Prostate gland (tissue), 2 donors: ENCODE measurements around the gene ADAT3. TPM values are rescaled to one million over a fixed set of nuclear protein-coding genes. Genes with fewer than 3 reads are reported as not detected.

ENCODE experiments used
- DNase-seq: peaks from one replicate; pipeline ENCODE4 v3.0.0-alpha.2; 2019; ENCODE audit warnings: low spot score
- H3K27ac ChIP-seq, 2 donors: fragments of 200-600 bp; sonication (generic); 2 replicates each; pipeline ENCODE4 v1.5.1; 2017 to 2019
- H3K27me3 ChIP-seq: fragments of 200-600 bp; sonication (generic); replicated peaks from 2 replicates; pipeline ENCODE4 v1.5.1; 2019; ENCODE audit not compliant: insufficient read depth
- H3K36me3 ChIP-seq, 2 donors: fragments of 200-600 bp; sonication (generic); 1 replicate in 1 of 2; 2 replicates in 1 of 2; pipeline versions ENCODE4 v1.5.1 to v1.8.1; 2017 to 2019
- H3K4me1 ChIP-seq: fragments of 200-600 bp; sonication (generic); replicated peaks from 2 replicates; pipeline ENCODE4 v1.5.1; 2019
- H3K4me3 ChIP-seq, 2 donors: fragments of 200-600 bp; sonication (generic); 2 replicates each; pipeline ENCODE4 v1.5.1; 2017 to 2019
- H3K9me3 ChIP-seq: fragments of 200-600 bp; sonication (generic); 2 replicates; pipeline ENCODE4 v1.5.1; 2017
- CTCF ChIP-seq, 4 experiments: fragments of 200-600 bp in 2 of 4; fragments of 450-650 bp in 2 of 4; sonication (generic) in 2 of 4; IDR thresholded peaks; 1 replicate in 3 of 4; 2 replicates in 1 of 4; pipeline ENCODE4 v1.5.1; 2016 to 2019; ENCODE audit warnings: antibody characterized with exemption in 4 of 4, mild to moderate bottlenecking in 2 of 4, moderate library complexity in 2 of 4
- POLR2A ChIP-seq: fragments of 450-650 bp; IDR thresholded peaks from one replicate; pipeline ENCODE4 v1.6.1; 2016; ENCODE audit warnings: antibody characterized with exemption, mild to moderate bottlenecking
- POLR2AphosphoS5 ChIP-seq: sonication (generic); formaldehyde crosslinking; IDR thresholded peaks from one replicate; pipeline ENCODE4 v1.6.1; 2017; ENCODE audit warnings: antibody characterized with exemption
- WGBS: methylation state at CpG from one replicate; pipeline ENCODE4 v1.1.5; 2018; 5-methylcytosine and 5-hydroxymethylcytosine counted together
- intact Hi-C: fragments of 100-400 bp; cut with DNase I; formaldehyde crosslinking; loops from one replicate; pipeline ENCODE4 v1.14.2; 2022
- total RNA-seq, 2 donors: library from RNA; depleted of rRNA; stranded (reverse); fragments of >200 nt; gene quantifications; one replicate each; pipeline ENCODE4 v1.1.0, GENCODE V29; 2016

ADAT3 gene
- total RNA-seq, 2 donors from 2014 or later, result 17.3 to 25.1 TPM

GRCh38 chr19:1914826-1915341 lies 9.7 kb downstream of the ADAT3 start:
- 87% methylated on average over 23 of the region's 23 CpGs for WGBS
- Histone ChIP-seq H3K4me3 (no peak overlapping the region), H3K27me3 (no peaks in the 10 kb centered on the region), H3K9me3 (no peaks in the 10 kb centered on the region), H3K27ac (no peak overlapping the region), H3K4me1 (no peaks in the 10 kb centered on the region), H3K36me3 (peaks cover 3 to 11% of the 10 kb centered on the region in 2 donors)
- TF ChIP-seq CTCF (IDR thresholded peaks at IDR 0.05) (no peak), POLR2A (no peak), POLR2AphosphoS5 (no peak)
- intact Hi-C loops, result no loop called here
- DNase-seq, result no peak

DNA sequence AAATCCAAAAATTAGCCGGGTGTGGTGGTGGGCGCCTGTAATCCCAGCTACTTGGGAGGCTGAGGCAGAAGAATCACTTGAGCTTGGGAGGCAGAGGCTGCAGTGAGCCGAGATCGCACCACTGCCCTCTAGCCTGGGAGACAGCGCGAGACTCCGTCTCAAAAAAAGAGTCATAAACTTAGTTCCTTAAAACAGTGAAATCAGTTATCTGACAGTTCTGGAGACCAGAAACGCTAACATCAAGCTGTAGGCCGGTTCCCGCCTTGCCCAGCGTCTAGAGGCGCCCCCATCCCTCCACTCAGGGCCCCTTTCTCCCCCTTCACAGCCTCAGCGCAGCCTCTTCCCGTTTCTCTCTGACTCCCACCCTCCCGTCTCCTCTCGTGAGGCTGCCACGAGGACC lies 11.9 kb downstream of the ADAT3 start:
- Histone ChIP-seq H3K27ac (no peak overlapping the region), H3K27me3 (no peaks in the 10 kb centered on the region), H3K4me3 (no peak overlapping the region), H3K4me1 (no peaks in the 10 kb centered on the region), H3K36me3 (peaks cover 8 to 19% of the 10 kb centered on the region in 2 donors), H3K9me3 (no peaks in the 10 kb centered on the region)
- TF ChIP-seq CTCF (IDR thresholded peaks at IDR 0.05), result no peak
- TF ChIP-seq POLR2AphosphoS5, result no peak
- TF ChIP-seq POLR2A, result no peak
- no peak for DNase-seq
- 78% methylated on average over 17 of the region's 17 CpGs for whole genome bisulfite sequencing
- intact Hi-C loops, result no loop called here

DNA sequence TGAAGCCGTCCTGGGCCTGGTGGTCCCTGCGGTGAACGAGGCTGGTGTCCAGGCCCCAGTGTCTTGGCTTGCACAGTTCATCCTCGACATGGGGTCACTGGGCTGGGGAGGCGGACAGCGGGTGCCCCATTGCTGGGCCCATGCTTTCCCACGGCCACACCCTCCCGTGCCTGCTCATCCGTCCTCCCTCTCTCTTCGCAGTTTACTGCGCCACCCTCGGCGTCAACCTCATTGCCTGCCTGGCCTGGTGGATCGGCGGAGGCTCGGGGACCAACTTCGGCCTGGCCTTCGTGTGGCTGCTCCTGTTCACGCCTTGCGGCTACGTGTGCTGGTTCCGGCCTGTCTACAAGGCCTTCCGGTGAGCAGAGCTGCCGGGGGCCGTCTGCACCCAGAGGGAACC lies 12.7 kb downstream of the ADAT3 start:
- WGBS, result 93% methylated on average over 25 of the region's 25 CpGs
- intact Hi-C loops, result no loop called here
- Histone ChIP-seq H3K4me3 (no peak overlapping the region), H3K27me3 (no peaks in the 10 kb centered on the region), H3K27ac (no peak overlapping the region), H3K9me3 (no peaks in the 10 kb centered on the region), H3K4me1 (no peaks in the 10 kb centered on the region), H3K36me3 (peaks cover 8 to 16% of the 10 kb centered on the region in 2 donors)
- TF ChIP-seq POLR2AphosphoS5, result no peak
- no peak for TF ChIP-seq POLR2A
- TF ChIP-seq CTCF (IDR thresholded peaks at IDR 0.05), result no peak
- no peak for DNase-seq

DNA sequence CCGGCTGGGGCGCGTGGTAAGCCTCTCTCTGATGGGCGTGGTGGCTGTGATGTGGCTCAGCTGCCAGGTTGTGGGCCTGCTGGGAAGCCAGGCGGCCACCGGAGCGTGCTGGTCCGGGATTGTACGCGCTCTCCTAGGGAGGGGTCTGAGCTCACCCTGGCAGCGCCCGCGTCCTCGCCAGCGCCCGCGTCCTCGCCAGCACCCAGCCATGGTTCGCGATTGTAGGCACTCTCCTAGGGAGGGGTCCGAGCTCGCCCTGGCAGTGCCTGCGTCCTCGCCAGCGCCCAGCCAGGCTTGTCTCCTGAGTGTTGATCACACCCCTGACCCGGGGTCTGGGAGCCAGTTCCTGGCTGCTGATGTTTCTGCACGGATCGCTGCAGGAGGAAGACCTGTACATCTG lies 13.8 kb downstream of the ADAT3 start:
- WGBS, result 97% methylated on average over 28 of the region's 28 CpGs
- no peaks in the 10 kb centered on the region for H3K9me3 ChIP-seq
- TF ChIP-seq POLR2AphosphoS5 (no peak), CTCF (IDR thresholded peaks at IDR 0.05) (no peak), POLR2A (no peak)
- DNase-seq, result no peak
- H3K4me1 ChIP-seq, result no peaks in the 10 kb centered on the region
- H3K4me3 ChIP-seq, result no peak overlapping the region
- no peak overlapping the region for H3K27ac ChIP-seq
- H3K27me3 ChIP-seq, result no peaks in the 10 kb centered on the region
- peaks cover 8 to 14% of the 10 kb centered on the region in 2 donors for H3K36me3 ChIP-seq
- intact Hi-C loops, result no loop called here

DNA sequence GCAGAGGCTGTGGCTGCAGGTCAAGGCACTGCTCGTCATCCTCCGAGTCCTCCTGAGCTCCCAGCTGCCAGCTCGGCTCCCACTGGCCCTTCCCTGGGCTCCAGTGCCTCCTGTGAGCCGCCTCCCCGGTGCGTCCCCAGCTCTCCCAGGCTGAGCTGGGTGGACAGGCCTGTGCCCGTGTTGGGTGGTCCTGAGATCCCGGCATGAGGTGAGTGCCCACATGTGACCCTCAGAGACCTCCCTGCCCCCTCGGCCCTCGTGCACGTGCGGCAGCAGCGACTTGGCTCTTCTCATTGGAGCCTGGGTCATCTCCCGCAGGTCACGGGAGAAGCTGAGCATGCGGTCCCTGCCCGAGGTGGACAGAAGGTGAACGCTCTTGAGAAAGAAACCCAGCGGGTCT lies 15.4 kb downstream of the ADAT3 start:
- no peak overlapping the region for H3K4me3 ChIP-seq
- H3K36me3 ChIP-seq, result peaks cover 8 to 22% of the 10 kb centered on the region in 2 donors
- 92% methylated on average over 19 of the region's 19 CpGs for WGBS
- no peaks in the 10 kb centered on the region for H3K4me1 ChIP-seq
- TF ChIP-seq POLR2AphosphoS5, result no peak
- no peak overlapping the region for H3K27ac ChIP-seq
- DNase-seq, result no peak
- H3K27me3 ChIP-seq, result no peaks in the 10 kb centered on the region
- H3K9me3 ChIP-seq, result no peaks in the 10 kb centered on the region
- intact Hi-C loops, result no loop called here
